Upper lobe of left lung (tissue), 6 donors: ENCODE data around the gene CLDN5. TPM values are rescaled to one million over a fixed set of nuclear protein-coding genes. Genes with fewer than 3 reads are reported as not detected.

ENCODE experiments used
- ATAC-seq, 2 donors: fragments of 200-7000 bp; cut with Tn5 transposase; one replicate each; pipeline ENCODE4 v1.9.1; 2022; ENCODE audit warnings: mild to moderate bottlenecking in 2 of 2, moderate library complexity in 2 of 2; ENCODE audit not compliant: low FRiP score in 2 of 2
- DNase-seq, 2 donors: peaks; one replicate each; pipeline ENCODE4 v3.0.0-alpha.2; 2019 to 2020
- H3K27ac ChIP-seq, 4 donors: fragments of 200-600 bp; sonication (generic); one replicate each; pipeline ENCODE4 v1.5.1; 2016 to 2019
- H3K27me3 ChIP-seq, 4 donors: fragments of 200-600 bp; sonication (generic); one replicate each; pipeline ENCODE4 v1.5.1; 2017 to 2019
- H3K36me3 ChIP-seq, 4 donors: fragments of 200-600 bp; sonication (generic); one replicate each; pipeline ENCODE4 v1.5.1; 2016 to 2019
- H3K4me1 ChIP-seq, 4 donors: fragments of 200-600 bp; sonication (generic); one replicate each; pipeline ENCODE4 v1.5.1; 2018 to 2019
- H3K4me3 ChIP-seq, 4 donors: fragments of 200-600 bp; sonication (generic); one replicate each; pipeline ENCODE4 v1.5.1; 2017 to 2019; ENCODE audit warnings: mild to moderate bottlenecking in 2 of 4, moderate library complexity in 1 of 4
- H3K9me3 ChIP-seq, 4 donors: fragments of 200-600 bp; sonication (generic); one replicate each; pipeline ENCODE4 v1.5.1; 2018 to 2019
- CTCF ChIP-seq, 6 experiments: fragments of 450-650 bp in 4 of 6; fragments of 200-600 bp in 2 of 6; sonication (generic) in 2 of 6; IDR thresholded peaks; one replicate each; pipeline ENCODE4 v1.5.1; 2016 to 2019; ENCODE audit warnings: antibody characterized with exemption in 6 of 6
- EP300 ChIP-seq, 4 donors: sonication (generic); formaldehyde crosslinking; IDR thresholded peaks; one replicate each; pipeline ENCODE4 v1.5.1; 2017; ENCODE audit warnings: antibody characterized with exemption in 4 of 4, control low read depth in 2 of 4
- POLR2A ChIP-seq, 4 donors: fragments of 450-650 bp; IDR thresholded peaks; one replicate each; pipeline ENCODE4 v1.5.1; 2016 to 2017; ENCODE audit warnings: antibody characterized with exemption in 4 of 4, mild to moderate bottlenecking in 2 of 4
- POLR2AphosphoS5 ChIP-seq, 2 donors: sonication (generic); formaldehyde crosslinking; IDR thresholded peaks; one replicate each; pipeline ENCODE4 v1.5.1; 2017; ENCODE audit warnings: antibody characterized with exemption in 2 of 2
- WGBS, 2 donors: methylation state at CpG; one replicate each; pipeline ENCODE4 v1.1.5; 2017 to 2018; 5-methylcytosine and 5-hydroxymethylcytosine counted together
- total RNA-seq, 6 donors: library from RNA; depleted of rRNA in 4 of 6; stranded (reverse); fragments of >200 nt in 4 of 6; gene quantifications; one replicate each; pipeline versions ENCODE4 v1.1.0 to v1.2.1, GENCODE V29; 2016 to 2021
- donor health status: DM: no; HTN: no; CAD: no; lungs with moderate emphysema.
- donor health status: DM: no; HTN: yes; CAD: no; lungs with severe emphysema.

The CLDN5 gene
- total RNA-seq, 6 donors from 2014 or later = 70.2 to 726 (median 229) TPM

DNA sequence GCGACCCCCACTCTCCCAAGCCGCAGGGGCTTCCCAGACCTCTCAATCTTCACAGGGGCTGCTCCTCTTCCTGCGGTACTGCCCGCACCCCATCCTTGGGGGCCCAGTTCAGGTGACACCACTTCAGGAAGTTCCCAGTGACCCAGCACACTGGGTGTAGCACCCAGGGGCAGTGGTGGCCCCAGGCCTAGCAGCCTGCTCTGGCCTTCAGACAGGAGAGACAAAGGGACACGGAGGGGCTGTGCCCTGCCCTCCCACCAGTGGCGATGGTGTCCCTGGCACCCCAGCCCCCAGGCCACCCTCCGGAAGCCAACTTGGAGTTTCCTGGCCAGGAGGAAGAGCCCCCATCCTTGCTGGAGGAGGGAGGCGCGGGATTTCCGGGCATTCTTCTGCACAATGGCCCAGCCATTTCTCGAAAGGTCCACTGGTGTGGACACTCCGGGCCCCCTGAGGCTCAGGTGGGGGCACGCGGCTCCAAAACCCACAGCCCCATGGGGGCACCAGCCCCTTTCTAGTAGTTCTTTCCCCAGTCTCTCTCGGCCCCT, 978 bp upstream of the CLDN5 start:
- Histone ChIP-seq H3K27me3 (peaks cover 0 to 25% (median 11%) of the 10 kb centered on the region in 4 donors), H3K27ac (peak overlapping the region; percentile 87 to 97 (median 92)), H3K36me3 (peaks cover 0 to 29% (median 3%) of the 10 kb centered on the region in 4 donors), H3K4me1 (peaks cover 22 to 41% (median 31%) of the 10 kb centered on the region in 4 donors), H3K9me3 (no peaks in the 10 kb centered on the region), H3K4me3 (peak overlapping the region; percentile 3 to 65 (median 53))
- whole genome bisulfite sequencing, 2 donors = 80 to 82% methylated on average over 8 to 13 of the region's 15 CpGs
- TF ChIP-seq POLR2AphosphoS5 (IDR thresholded peaks at IDR 0.05) (peak; percentile 90 to 96), EP300 (IDR thresholded peaks at IDR 0.05) (peak; percentile 42 to 94 (median 84)), POLR2A (IDR thresholded peaks at IDR 0.05) (peak in 1 of 4 donors; percentile 36), CTCF (IDR thresholded peaks at IDR 0.05) (peak in 1 of 6 experiments; percentile 17)
- ATAC-seq = peak in 1 of 2 donors; percentile 26
- no peak for DNase-seq

GRCh38 chr22:19523240-19524169, 705 bp downstream of the CLDN5 start:
- H3K27ac ChIP-seq = peak overlapping the region; percentile 87 to 97 (median 92)
- H3K27me3 ChIP-seq = peaks cover 0 to 25% (median 11%) of the 10 kb centered on the region in 4 donors
- H3K4me1 ChIP-seq = peaks cover 22 to 41% (median 31%) of the 10 kb centered on the region in 4 donors
- H3K4me3 ChIP-seq = peak overlapping the region; percentile 50 to 65 (median 53)
- ATAC-seq (no peak), DNase-seq (peak in 1 of 2 donors; percentile 85)
- peaks cover 0 to 29% (median 3%) of the 10 kb centered on the region in 4 donors for H3K36me3 ChIP-seq
- TF ChIP-seq EP300 (IDR thresholded peaks at IDR 0.05) (no peak), CTCF (IDR thresholded peaks at IDR 0.05) (peak in 1 of 6 experiments; percentile 35), POLR2AphosphoS5 (IDR thresholded peaks at IDR 0.05) (peak in 1 of 2 donors; percentile 2), POLR2A (IDR thresholded peaks at IDR 0.05) (peak in 1 of 4 donors; percentile 6)
- no peaks in the 10 kb centered on the region for H3K9me3 ChIP-seq
- WGBS, 2 donors = 2 to 4% methylated on average over 31 to 47 of the region's 99 CpGs

GRCh38 chr22:19522881-19523239, 1.4 kb downstream of the CLDN5 start:
- no peak for TF ChIP-seq POLR2AphosphoS5 (IDR thresholded peaks at IDR 0.05)
- no peak for TF ChIP-seq CTCF (IDR thresholded peaks at IDR 0.05)
- DNase-seq (no peak), ATAC-seq (no peak)
- H3K4me3 ChIP-seq = peak overlapping the region; percentile 50 to 65 (median 53)
- H3K27me3 ChIP-seq = peaks cover 0 to 25% (median 11%) of the 10 kb centered on the region in 4 donors
- H3K4me1 ChIP-seq = peaks cover 21 to 39% (median 29%) of the 10 kb centered on the region in 4 donors
- 46 to 54% methylated on average over 5 to 9 of the region's 9 CpGs for WGBS, 2 donors
- peaks cover 0 to 29% (median 3%) of the 10 kb centered on the region in 4 donors for H3K36me3 ChIP-seq
- no peaks in the 10 kb centered on the region for H3K9me3 ChIP-seq
- H3K27ac ChIP-seq = peak overlapping the region; percentile 87 to 97 (median 92)

- peaks cover 0 to 25% (median 11%) of the 10 kb centered on the region in 4 donors for H3K27me3 ChIP-seq
- no peaks in the 10 kb centered on the region for H3K9me3 ChIP-seq
- peaks cover 0 to 29% (median 3%) of the 10 kb centered on the region in 4 donors for H3K36me3 ChIP-seq
- H3K4me3 ChIP-seq = peak overlapping the region; percentile 50 to 65 (median 53)
- 58 to 80% methylated on average over 1 to 16 of the region's 16 CpGs for WGBS, 2 donors
- DNase-seq = no peak
- TF ChIP-seq POLR2A (IDR thresholded peaks at IDR 0.05) (peak in 1 of 4 donors; percentile 47), POLR2AphosphoS5 (IDR thresholded peaks at IDR 0.05) (no peak)
- ATAC-seq = no peak
- peak overlapping the region; percentile 87 to 97 (median 92) for H3K27ac ChIP-seq
- peaks cover 18 to 35% (median 27%) of the 10 kb centered on the region in 4 donors for H3K4me1 ChIP-seq
Measured at GRCh38 chr22:19522190-19522880, 1.9 kb downstream of the CLDN5 start.
